Measurements from ENCODE around the gene EFNA5. TPM values are rescaled to one million over a fixed set of nuclear protein-coding genes. Genes with fewer than 3 reads are reported as not detected.

EFNA5 gene
- polyA plus RNA-seq, 1 donor from 2014 or later = 4.2 TPM

DNA sequence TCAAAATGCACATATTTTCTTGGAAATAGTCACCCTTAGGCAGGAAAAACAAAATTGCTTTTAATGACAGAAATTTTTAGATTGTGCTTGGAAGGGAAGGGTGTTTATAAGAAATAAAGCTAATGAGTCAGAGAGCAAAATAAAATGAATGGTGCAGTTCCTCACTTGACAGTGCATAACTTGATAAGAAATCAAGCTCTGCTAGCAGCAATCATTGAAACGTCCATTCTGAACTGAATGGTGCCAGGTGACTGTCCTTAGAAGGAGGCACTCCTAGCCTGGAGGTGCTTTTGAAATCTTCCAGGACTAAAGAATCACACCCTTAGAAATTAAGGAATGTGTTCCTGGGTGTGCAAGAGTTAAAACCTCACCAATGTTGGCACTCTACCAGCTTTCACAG lies 202.5 kb downstream of the EFNA5 start:
- Histone ChIP-seq H3K27me3 (ENCODE audit: insufficient read depth, low read depth, low read length) (no peaks in the 10 kb centered on the region), H2AFZ (ENCODE audit: low read depth, low read length) (no peak overlapping the region), H3K9me3 (ENCODE audit: low read length) (no peaks in the 10 kb centered on the region), H3K27ac (ENCODE audit: low read length) (no peak overlapping the region), H3K36me3 (ENCODE audit: insufficient read depth, low read length) (no peaks in the 10 kb centered on the region), H3K9me2 (ENCODE audit: insufficient read depth, low read length) (no peaks in the 10 kb centered on the region), H3K4me3 (ENCODE audit: low read length) (no peak overlapping the region), H3K9ac (ENCODE audit: low read length) (no peak overlapping the region), H3F3A (ENCODE audit: insufficient read depth, low read length, poor library complexity, severe bottlenecking) (no peaks in the 10 kb centered on the region), H3K4me2 (ENCODE audit: low read length) (no peak overlapping the region), H4K20me1 (ENCODE audit: insufficient read depth) (no peaks in the 10 kb centered on the region), H3K79me2 (replicated peaks; ENCODE audit: insufficient read depth, low read length) (peaks cover 11% of the 10 kb centered on the region)
- no peak for TF ChIP-seq EZH2 (IDR thresholded peaks at IDR 0.05; ENCODE audit: borderline replicate concordance, insufficient read depth, low read length, poor library complexity, severe bottlenecking)
- TF ChIP-seq, protein P1, sequence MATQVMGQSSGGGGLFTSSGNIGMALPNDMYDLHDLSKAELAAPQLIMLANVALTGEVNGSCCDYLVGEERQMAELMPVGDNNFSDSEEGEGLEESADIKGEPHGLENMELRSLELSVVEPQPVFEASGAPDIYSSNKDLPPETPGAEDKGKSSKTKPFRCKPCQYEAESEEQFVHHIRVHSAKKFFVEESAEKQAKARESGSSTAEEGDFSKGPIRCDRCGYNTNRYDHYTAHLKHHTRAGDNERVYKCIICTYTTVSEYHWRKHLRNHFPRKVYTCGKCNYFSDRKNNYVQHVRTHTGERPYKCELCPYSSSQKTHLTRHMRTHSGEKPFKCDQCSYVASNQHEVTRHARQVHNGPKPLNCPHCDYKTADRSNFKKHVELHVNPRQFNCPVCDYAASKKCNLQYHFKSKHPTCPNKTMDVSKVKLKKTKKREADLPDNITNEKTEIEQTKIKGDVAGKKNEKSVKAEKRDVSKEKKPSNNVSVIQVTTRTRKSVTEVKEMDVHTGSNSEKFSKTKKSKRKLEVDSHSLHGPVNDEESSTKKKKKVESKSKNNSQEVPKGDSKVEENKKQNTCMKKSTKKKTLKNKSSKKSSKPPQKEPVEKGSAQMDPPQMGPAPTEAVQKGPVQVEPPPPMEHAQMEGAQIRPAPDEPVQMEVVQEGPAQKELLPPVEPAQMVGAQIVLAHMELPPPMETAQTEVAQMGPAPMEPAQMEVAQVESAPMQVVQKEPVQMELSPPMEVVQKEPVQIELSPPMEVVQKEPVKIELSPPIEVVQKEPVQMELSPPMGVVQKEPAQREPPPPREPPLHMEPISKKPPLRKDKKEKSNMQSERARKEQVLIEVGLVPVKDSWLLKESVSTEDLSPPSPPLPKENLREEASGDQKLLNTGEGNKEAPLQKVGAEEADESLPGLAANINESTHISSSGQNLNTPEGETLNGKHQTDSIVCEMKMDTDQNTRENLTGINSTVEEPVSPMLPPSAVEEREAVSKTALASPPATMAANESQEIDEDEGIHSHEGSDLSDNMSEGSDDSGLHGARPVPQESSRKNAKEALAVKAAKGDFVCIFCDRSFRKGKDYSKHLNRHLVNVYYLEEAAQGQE (IDR thresholded peaks at IDR 0.05; ENCODE audit: borderline replicate concordance) = no peak
- TF ChIP-seq, protein P2, sequence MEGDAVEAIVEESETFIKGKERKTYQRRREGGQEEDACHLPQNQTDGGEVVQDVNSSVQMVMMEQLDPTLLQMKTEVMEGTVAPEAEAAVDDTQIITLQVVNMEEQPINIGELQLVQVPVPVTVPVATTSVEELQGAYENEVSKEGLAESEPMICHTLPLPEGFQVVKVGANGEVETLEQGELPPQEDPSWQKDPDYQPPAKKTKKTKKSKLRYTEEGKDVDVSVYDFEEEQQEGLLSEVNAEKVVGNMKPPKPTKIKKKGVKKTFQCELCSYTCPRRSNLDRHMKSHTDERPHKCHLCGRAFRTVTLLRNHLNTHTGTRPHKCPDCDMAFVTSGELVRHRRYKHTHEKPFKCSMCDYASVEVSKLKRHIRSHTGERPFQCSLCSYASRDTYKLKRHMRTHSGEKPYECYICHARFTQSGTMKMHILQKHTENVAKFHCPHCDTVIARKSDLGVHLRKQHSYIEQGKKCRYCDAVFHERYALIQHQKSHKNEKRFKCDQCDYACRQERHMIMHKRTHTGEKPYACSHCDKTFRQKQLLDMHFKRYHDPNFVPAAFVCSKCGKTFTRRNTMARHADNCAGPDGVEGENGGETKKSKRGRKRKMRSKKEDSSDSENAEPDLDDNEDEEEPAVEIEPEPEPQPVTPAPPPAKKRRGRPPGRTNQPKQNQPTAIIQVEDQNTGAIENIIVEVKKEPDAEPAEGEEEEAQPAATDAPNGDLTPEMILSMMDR (IDR thresholded peaks at IDR 0.05; ENCODE audit: poor library complexity, severe bottlenecking) = no peak
- TF ChIP-seq MXI1 (conservative IDR thresholded peaks at IDR 0.05; ENCODE audit: poor library complexity, severe bottlenecking) = no peak
- no peak for TF ChIP-seq TAF1 (IDR thresholded peaks at IDR 0.05; ENCODE audit: low read depth)
- TF ChIP-seq RAD21 (conservative IDR thresholded peaks at IDR 0.05) = no peak
- no peak for TF ChIP-seq SMC3 (conservative IDR thresholded peaks at IDR 0.05; ENCODE audit: poor library complexity)
- no peak for TF ChIP-seq POLR2AphosphoS5 (IDR thresholded peaks at IDR 0.05)
- no peak for TF ChIP-seq EP300 (conservative IDR thresholded peaks at IDR 0.05; ENCODE audit: poor library complexity, severe bottlenecking)

DNA sequence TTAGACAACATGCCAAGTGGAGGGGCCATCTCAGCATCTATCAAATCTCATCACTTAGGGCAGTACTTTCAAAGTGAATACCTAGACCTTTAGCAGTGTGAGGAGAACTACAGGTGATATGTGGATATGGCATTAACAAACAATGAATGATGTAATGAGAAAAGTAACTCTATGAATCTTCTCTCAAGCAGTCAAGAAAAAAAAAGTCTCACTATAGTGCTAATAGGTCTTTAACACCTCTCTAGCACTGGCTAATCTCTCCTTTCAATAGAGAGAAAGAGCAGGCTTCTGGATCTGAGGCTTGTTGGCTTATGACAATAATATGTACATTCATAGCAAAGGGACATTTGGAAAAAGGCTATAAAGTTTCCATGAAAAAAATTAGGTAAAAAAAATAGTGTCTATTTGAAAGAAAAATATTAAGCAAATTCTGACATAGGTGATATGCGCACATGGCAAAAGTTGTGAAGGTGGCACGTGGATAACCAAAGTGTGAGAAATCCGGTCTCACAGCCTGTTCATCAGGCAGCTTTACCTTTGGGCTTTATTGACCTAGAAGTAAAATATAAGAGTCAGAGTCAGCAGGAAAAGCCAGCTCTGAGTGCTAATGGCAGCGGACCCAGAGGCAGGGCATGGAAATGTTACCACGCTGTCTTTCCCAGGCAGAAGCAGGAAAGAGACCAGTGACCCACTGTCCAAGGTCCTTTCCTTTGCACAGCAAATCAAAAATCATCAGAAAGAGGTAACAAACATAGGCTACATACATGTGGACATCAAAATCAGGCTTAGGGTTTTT lies 203.4 kb downstream of the EFNA5 start:
- H4K20me1 ChIP-seq (ENCODE audit: insufficient read depth) = no peaks in the 10 kb centered on the region
- H2AFZ ChIP-seq (ENCODE audit: low read depth, low read length) = no peak overlapping the region
- no peaks in the 10 kb centered on the region for H3F3A ChIP-seq (ENCODE audit: insufficient read depth, low read length, poor library complexity, severe bottlenecking)
- H3K79me2 ChIP-seq (replicated peaks; ENCODE audit: insufficient read depth, low read length) = peaks cover 17% of the 10 kb centered on the region
- TF ChIP-seq, protein P2 (IDR thresholded peaks at IDR 0.05; ENCODE audit: poor library complexity, severe bottlenecking) = no peak
- no peak for TF ChIP-seq TAF1 (IDR thresholded peaks at IDR 0.05; ENCODE audit: low read depth)
- TF ChIP-seq EP300 (conservative IDR thresholded peaks at IDR 0.05; ENCODE audit: poor library complexity, severe bottlenecking) = no peak
- TF ChIP-seq RAD21 (conservative IDR thresholded peaks at IDR 0.05) = no peak
- TF ChIP-seq MXI1 (conservative IDR thresholded peaks at IDR 0.05; ENCODE audit: poor library complexity, severe bottlenecking) = no peak
- no peak for TF ChIP-seq POLR2AphosphoS5 (IDR thresholded peaks at IDR 0.05)
- no peak for TF ChIP-seq SMC3 (conservative IDR thresholded peaks at IDR 0.05; ENCODE audit: poor library complexity)
- TF ChIP-seq EZH2 (IDR thresholded peaks at IDR 0.05; ENCODE audit: borderline replicate concordance, insufficient read depth, low read length, poor library complexity, severe bottlenecking) = no peak
- TF ChIP-seq, protein P1 (IDR thresholded peaks at IDR 0.05; ENCODE audit: borderline replicate concordance) = no peak
- no peak overlapping the region for H3K9ac ChIP-seq (ENCODE audit: low read length)
- no peak overlapping the region for H3K27ac ChIP-seq (ENCODE audit: low read length)
- H3K27me3 ChIP-seq (ENCODE audit: insufficient read depth, low read depth, low read length) = no peaks in the 10 kb centered on the region
- no peaks in the 10 kb centered on the region for H3K36me3 ChIP-seq (ENCODE audit: insufficient read depth, low read length)
- no peak overlapping the region for H3K4me3 ChIP-seq (ENCODE audit: low read length)
- H3K9me3 ChIP-seq (ENCODE audit: low read length) = no peaks in the 10 kb centered on the region
- H3K4me2 ChIP-seq (ENCODE audit: low read length) = no peak overlapping the region
- no peaks in the 10 kb centered on the region for H3K9me2 ChIP-seq (ENCODE audit: insufficient read depth, low read length)

Measured in neural cell (in vitro differentiated cells).